Activated T-helper 1 cell treated with anti-CD3 and anti-CD28 coated beads, Interleukin-2, amount 50 U/mL, for 16 hours (primary cell): ENCODE data around the gene MAX.
"Not testable (repeated sequence)": the region's sequence is repeated elsewhere in the genome, so short reads cannot be mapped to it uniquely, and the experiment has no call there.

ENCODE experiments used
- DNase-seq, 2 donors: peaks; one replicate each; pipeline ENCODE4 v3.0.0-alpha.2; 2020; ENCODE audit warnings: low read depth in 1 of 2, low spot score in 1 of 2

MAX gene

GRCh38 chr14:65104791-65105190 lies 2.5 kb upstream of the MAX start:
- DNase-seq, result no peak

DNA sequence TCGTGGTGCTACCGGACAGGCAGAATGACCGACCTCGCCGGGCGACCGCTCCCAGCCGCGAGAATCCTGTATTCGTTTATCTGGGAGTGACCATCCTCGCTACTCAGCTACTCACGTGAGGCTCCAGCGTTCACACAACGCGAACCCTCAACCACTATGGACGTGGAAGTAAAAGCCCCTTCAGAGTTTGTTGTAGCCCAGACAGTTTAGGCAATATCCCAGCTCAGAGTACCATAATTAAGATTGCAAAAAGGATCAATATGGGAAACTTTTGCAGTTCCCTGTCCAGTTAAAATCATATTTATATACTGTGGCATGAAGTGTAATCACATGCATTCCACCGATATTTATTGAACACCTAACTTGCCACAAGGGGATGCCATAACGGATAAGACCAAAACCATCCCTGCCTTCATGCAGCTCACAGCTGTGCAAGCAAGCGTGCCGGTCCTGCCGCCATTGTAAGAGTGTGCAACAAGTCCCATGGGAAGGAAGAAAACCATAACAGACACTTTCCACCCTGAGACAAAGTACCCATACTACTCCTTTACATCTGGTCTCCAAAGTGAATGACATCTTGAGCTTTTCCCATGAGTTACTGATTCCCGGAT lies 938 bp upstream of the MAX start:
- DNase-seq, result no peak

- DNase-seq, result peak; percentile 25 to 39
Measured at GRCh38 chr14:65101631-65102440, 481 bp downstream of the MAX start.

GRCh38 chr14:65100922-65101541 lies 1.3 kb downstream of the MAX start:
- DNase-seq, result no peak

DNA sequence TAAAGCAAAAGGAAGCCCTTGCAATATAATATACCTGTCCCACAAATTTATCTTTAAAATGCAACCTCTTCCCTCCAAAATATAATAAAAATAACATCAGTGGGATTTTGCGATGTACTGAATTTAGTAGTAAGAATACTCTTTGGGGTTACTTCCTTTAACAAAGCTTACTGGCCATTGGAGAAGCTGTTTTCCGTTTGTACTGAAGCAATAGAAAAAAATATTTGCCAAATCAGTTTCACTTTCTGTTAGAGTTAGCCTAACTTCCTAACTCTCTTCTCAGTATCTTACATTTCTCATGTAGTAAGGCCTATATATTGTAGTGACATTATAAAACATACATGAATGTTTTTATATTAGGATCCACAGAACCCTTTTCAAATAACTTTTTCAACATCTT lies 3.7 kb downstream of the MAX start:
- no peak for DNase-seq

DNA sequence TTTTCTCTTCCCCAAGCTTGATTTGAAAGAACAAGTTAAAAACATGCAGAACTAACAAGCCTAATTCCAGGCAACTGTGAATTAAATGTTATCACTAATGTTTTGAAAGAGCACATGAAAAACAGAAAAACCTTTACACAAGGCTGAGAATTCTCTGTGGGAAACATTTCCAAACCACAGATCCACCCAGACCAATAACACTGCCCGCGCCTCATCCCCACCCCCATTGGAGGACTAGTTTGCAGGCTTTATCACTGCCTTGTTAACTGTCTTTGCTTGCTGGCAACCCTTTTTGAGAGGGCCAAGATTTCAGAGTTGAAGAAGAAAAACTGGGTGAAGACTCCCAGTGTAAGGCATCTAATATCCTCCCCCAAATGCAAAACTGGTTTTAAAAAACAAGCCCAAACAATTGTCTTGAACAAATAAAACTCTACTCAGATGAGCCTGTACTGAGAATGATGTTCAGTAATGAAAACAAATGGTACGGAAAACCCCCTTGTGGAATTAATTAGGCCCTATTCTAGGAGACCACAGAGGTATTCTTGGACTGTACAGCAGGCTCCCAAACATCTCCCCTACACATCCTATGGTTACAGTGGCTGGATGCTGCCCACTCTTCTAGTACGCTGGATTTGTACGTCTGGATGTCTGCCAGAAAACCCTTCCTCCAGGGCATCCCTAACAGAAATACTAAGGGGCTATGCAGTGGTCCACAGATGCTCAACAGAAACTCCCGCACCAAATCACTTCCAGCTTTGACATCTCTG lies 5.8 kb downstream of the MAX start:
- DNase-seq, result no peak

- DNase-seq, result no peak
Measured at GRCh38 chr14:65095633-65096205, 6.6 kb downstream of the MAX start.

- DNase-seq, result no peak
Measured at GRCh38 chr14:65092349-65092748, 10.0 kb downstream of the MAX start.

- not testable (repeated sequence) for DNase-seq
Measured at GRCh38 chr14:65087835-65088234, 14.5 kb downstream of the MAX start.

DNA sequence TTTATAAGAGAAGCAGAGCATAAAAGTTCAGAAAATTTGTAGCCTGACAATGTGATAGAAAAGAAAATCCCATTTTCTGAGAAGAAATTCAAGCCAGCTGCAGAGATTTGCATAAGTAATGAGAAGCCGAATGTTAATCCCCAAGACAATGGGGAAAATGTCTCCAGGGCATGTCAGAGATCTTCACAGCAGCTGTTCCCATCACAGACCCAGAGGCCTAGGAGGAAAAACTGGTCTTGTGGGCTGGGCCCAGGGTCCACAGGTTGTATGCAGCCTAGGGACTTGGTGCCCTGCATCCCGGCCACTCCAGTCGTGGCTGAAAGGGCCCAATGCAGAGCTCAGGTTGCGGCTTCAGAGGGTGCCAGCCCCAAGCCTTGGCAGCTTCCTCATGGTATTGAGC lies 15.6 kb downstream of the MAX start:
- not testable (repeated sequence) for DNase-seq

DNA sequence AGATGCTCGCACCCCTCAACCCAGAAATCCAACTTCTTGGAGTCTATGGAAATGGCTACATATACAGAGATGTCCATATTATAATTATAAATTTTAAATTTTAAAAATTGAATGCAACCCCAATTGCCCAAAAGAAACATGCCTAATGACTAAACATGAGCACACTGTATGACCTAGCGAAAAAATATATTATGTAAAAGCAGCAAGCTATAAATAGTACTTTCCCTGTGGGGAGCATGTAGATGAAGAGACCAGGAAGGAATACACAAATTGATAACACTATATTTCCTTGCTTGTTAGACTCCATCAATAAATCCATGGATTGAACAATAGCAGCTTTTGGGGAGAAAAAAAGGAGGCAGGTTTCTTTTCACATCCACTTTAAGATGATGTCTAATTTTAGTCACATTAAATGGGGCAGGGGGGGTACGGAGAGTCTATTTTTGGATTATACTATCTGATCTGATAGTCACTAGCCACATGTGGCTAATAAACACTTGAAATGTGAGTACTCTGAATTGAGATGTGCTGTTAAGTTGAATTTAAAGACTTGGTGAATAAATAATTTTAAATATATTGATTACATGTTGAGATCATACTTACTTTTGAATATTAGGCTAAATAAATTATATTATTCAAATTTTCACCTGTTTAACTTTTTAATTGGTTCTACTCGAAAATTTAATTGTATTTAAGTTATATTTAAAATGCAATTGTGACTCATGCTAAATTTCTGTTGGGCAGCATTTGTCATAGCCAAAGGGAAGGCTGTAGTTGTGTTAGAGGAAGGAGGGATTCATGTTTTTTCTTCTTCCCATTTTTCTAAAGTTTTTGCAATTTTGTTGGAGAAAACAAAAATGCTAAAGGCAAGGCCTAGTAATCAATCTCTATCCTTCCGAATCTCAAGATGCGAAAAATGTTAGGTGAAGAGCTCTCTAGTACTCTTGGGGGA lies 17.5 kb downstream of the MAX start:
- DNase-seq, result no peak

GRCh38 chr14:65082930-65083329 lies 19.4 kb downstream of the MAX start:
- no peak for DNase-seq

- DNase-seq, result no peak
Measured at GRCh38 chr14:65080960-65081747, 21.2 kb downstream of the MAX start.

GRCh38 chr14:65079768-65080167 lies 22.5 kb downstream of the MAX start:
- no peak for DNase-seq

DNA sequence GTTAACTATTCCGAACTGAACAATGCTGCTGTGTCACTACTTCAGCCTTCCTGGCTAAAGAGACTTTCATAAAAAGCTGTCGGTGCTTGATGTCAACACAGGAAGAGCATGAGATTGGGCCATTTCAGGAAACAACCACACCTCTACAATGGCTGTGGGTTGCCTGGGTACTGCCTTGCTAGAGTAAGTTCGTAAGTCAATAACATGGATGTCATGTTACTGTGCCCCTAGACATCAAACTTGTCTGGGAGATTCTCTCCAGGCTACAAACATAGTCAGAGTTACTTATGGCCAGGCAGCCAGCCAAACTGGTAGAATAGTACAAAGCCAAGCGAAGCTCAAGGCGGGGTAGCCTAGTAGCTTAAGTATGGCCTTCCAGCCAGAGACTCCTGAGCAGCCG lies 23.1 kb downstream of the MAX start:
- DNase-seq, result no peak

DNA sequence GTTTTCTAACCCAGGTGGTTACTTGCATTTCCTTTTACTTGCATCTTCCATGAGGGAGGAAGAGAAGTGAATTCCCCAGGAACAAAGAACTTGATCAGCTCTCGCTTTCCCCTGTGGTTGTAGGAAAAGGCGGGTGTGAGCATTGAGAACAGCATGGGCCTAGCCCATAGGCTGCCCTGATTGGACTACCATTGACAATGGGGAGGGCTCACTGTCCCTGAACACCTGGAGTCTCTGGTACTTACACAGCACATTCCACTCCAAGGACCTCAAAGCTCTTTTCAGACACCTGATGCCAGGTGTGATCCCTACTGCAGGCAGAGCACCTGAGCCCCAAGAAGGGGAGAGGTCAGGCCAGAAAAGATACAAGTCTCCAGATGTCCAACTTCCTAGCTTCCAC lies 25.0 kb downstream of the MAX start:
- DNase-seq, result no peak

DNA sequence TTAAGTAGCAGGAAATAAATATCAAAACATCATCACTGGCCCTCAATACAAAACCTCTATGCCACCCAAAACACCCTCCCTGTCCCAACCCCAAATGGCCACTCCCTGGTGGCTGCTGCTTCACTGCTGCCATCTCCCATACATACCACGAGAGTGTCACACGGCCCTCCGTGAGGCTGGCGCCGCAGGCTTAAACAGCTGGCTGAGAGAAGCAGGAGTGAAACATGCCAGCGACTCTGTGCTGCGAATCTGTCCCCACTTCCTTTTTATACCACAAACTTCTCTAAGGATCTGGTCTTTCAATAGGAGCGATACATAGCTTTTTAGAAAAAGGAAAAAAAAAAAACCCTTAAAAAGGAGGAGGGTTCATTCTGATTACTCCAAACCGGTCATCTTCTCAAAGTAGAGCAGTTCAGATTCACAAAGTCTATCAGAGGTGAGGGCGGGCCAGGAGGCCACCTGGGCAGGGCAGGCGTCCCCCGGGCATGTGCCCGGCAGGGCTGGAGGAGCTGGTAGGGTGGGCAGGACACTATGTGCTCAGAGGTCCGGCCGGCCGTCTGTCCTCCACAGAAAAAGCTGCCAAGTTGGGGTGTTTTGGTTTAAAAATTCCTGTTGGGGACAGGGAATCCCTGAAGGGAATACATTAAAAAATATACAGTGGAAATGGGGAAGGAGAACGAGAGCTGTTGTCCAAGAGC lies 26.5 kb downstream of the MAX start:
- DNase-seq, result no peak

- no peak for DNase-seq
Measured at GRCh38 chr14:65074449-65075150, 27.7 kb downstream of the MAX start.
